ENCODE data around the gene NDN. TPM values are rescaled to one million over a fixed set of nuclear protein-coding genes. Genes with fewer than 3 reads are reported as not detected.
A peak's percentile ranks its signal among the peaks of the same experiment; 100 is the strongest.

The NDN gene
- total and polyA plus RNA-seq, 2 donors (not counting 3 experiments of a cell fraction or from before 2014, with no cell fraction given): 19.2 to 23.1 TPM

DNA sequence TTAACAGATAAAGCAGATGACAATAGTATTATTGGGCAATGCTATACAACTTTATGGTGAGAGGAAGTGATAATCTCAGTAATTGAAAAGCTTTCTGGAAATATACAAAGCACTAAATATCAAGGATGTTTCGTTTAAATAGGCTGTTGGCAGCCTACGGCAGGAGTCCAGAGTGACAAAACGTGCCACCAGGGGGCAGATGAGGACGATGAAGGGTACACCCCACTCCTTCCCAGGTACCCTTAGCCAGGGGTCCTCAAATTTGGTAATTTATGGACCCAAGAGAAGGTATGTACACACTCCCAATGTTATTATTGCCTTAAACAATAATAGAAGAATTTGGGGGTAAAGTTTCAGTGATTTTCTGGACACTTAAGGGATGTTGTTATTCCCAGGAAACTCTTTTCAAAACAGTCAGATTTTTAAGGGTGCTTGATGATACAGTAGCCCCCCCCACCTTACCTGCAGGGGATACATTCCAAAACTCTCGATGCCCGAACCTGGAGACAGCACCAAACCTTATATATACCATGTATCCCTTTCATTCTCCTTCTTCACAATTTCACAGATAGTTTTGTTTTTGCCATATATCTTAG is 38.1 kb downstream of the NDN start:
- H3K4me3 ChIP-seq (replicated peaks in 1 of 3; ENCODE audit: insufficient read depth in 1 of 3, low read depth in 1 of 3, low read length in 3 of 3): no peak overlapping the region
- intact Hi-C loops (cut with micrococcal nuclease): loop anchor here (10.0 kb wide), 3 partner anchors 1306 to 1856 kb away; partner anchors contain the start of genes SNRPN and SNURF
- no peaks in the 10 kb centered on the region for H4K20me1 ChIP-seq (replicated peaks; ENCODE audit: control insufficient read depth, extremely low read depth, insufficient read depth, low read length)
- BruUV-seq (replicated peaks): no TSS peak
- TF ChIP-seq FOS (IDR thresholded peaks at IDR 0.05; ENCODE audit: borderline replicate concordance, insufficient read depth, low read length): no peak
- TF ChIP-seq, protein P1, sequence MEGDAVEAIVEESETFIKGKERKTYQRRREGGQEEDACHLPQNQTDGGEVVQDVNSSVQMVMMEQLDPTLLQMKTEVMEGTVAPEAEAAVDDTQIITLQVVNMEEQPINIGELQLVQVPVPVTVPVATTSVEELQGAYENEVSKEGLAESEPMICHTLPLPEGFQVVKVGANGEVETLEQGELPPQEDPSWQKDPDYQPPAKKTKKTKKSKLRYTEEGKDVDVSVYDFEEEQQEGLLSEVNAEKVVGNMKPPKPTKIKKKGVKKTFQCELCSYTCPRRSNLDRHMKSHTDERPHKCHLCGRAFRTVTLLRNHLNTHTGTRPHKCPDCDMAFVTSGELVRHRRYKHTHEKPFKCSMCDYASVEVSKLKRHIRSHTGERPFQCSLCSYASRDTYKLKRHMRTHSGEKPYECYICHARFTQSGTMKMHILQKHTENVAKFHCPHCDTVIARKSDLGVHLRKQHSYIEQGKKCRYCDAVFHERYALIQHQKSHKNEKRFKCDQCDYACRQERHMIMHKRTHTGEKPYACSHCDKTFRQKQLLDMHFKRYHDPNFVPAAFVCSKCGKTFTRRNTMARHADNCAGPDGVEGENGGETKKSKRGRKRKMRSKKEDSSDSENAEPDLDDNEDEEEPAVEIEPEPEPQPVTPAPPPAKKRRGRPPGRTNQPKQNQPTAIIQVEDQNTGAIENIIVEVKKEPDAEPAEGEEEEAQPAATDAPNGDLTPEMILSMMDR (IDR thresholded peaks at IDR 0.05; ENCODE audit: extremely low read depth in 1 of 2, insufficient read depth in 1 of 2, low read depth in 1 of 2, low read length in 2 of 2): peak; percentile 24 to 35
- no peak overlapping the region for H3K4me2 ChIP-seq (ENCODE audit: insufficient read depth, low read length)
- no peak overlapping the region for H3K27ac ChIP-seq (ENCODE audit: insufficient read depth, low read depth, low read length)
- DNase-seq (ENCODE audit: low read depth, low spot score) (no peak), FAIRE-seq (no peak)
- no peak overlapping the region for H3K9ac ChIP-seq (replicated peaks; ENCODE audit: extremely low read depth, insufficient read depth, low read length)
- H2AFZ ChIP-seq (ENCODE audit: low read depth, low read length): no peak overlapping the region
- no peaks in the 10 kb centered on the region for H3K9me3 ChIP-seq (replicated peaks; ENCODE audit: control insufficient read depth, insufficient read depth, low read length)
- POLR2A ChIA-PET: no interaction called here
- dilution Hi-C loops (cut with MboI; ENCODE audit: extremely low pct_ligation_motif_present, low sequenced_read_pairs): no loop called here
- CTCF ChIA-PET: no interaction called here
- no peaks in the 10 kb centered on the region for H3K9me1 ChIP-seq (replicated peaks; ENCODE audit: control insufficient read depth, extremely low read depth, insufficient read depth, low read length)
- H3K27me3 ChIP-seq (ENCODE audit: control insufficient read depth in 2 of 2, insufficient read depth in 2 of 2, low read length in 2 of 2): peaks cover 3 to 6% of the 10 kb centered on the region in 2 experiments
- no peaks in the 10 kb centered on the region for H3K4me1 ChIP-seq (ENCODE audit: control insufficient read depth, extremely low read depth, insufficient read depth, low read length)
- H3K79me2 ChIP-seq (ENCODE audit: control insufficient read depth, insufficient read depth, low read length): no peaks in the 10 kb centered on the region
- H3K36me3 ChIP-seq (ENCODE audit: control insufficient read depth in 2 of 2, extremely low read depth in 1 of 2, insufficient read depth in 2 of 2, low read length in 2 of 2): no peaks in the 10 kb centered on the region

DNA sequence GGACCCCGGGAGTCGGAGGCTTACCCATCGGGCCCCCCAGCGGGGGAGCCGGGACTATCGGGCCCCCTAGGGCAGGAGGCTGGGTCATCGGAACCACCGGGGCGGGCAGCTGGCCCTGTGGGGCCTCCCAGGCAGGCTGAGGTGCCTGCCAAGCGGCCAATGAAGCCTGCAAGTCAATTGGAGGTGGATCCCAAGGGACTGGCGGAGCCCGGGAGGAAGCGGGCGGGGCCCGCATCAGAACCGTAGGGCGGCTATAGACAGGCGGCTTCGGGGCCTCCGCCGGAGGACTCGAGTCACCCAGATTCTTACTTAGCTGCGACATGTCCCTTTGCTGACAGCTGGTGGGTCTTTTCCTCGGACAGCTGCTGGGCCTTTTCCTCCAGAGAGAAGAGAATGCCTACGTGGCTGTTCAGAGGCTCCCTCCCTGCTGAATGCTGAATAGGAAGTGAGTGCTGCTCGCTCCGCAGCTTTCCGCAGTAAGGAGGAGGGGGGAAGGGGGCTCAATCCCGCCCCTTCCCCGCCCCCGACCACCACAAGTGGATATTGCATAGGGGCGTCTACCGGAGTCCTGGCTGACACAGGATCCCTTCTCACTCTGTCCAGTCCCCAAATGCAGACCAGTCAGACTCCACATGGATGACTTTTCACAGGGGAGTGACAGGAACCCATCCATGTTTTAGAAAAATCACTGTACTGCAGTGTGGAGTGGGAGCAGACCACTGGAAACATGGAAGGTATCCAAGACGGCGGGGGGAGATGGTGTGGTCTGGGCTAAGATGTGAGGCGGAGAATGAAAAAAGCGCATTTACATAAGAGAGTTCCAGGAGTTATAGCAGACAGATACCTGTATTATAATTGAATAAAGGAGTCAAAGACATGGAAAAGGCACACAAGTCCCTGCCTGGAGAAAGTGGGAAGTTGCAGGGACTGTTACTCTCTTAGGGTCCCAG is 39.4 kb downstream of the NDN start, which contains the start of gene MAGEL2:
Gene MAGEL2 (minus strand): TSS at position 447 of the 950 bp plus-strand sequence. CDS start 125 bp downstream, at position 322.
- TF ChIP-seq JUN (IDR thresholded peaks at IDR 0.05; ENCODE audit: borderline replicate concordance, insufficient read depth, insufficient read length, low read depth) (no peak), POLR2A (IDR thresholded peaks at IDR 0.05; ENCODE audit: low read depth, low read length) (no peak), POLR2AphosphoS5 (IDR thresholded peaks at IDR 0.05; ENCODE audit: insufficient read depth, low read depth, low read length) (no peak), MYC (IDR thresholded peaks at IDR 0.05; ENCODE audit: low read depth, low read length) (no peak), GATA2 (IDR thresholded peaks at IDR 0.05; ENCODE audit: insufficient read depth, insufficient read length, low read depth, low read length) (no peak), EZH2 (IDR thresholded peaks at IDR 0.05; ENCODE audit: borderline replicate concordance, low read depth, low read length, severe bottlenecking) (no peak), FOS (IDR thresholded peaks at IDR 0.05; ENCODE audit: borderline replicate concordance, insufficient read depth, low read length) (no peak)
- TF ChIP-seq, protein P2, sequence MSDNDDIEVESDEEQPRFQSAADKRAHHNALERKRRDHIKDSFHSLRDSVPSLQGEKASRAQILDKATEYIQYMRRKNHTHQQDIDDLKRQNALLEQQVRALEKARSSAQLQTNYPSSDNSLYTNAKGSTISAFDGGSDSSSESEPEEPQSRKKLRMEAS (IDR thresholded peaks at IDR 0.05; ENCODE audit: insufficient read depth, insufficient read length): no peak
- TF ChIP-seq, protein P1 (IDR thresholded peaks at IDR 0.05; ENCODE audit: extremely low read depth in 1 of 2, insufficient read depth in 1 of 2, low read depth in 1 of 2, low read length in 2 of 2): no peak

More for the DNA sequence above, 39.4 kb downstream of the NDN start, which contains the start of gene MAGEL2:
- Histone ChIP-seq H3K9me1 (replicated peaks; ENCODE audit: control insufficient read depth, extremely low read depth, insufficient read depth, low read length) (no peaks in the 10 kb centered on the region), H3K27me3 (ENCODE audit: control insufficient read depth in 2 of 2, insufficient read depth in 2 of 2, low read length in 2 of 2) (peaks cover 3 to 6% of the 10 kb centered on the region in 2 experiments), H3K27ac (ENCODE audit: insufficient read depth, low read depth, low read length) (no peak within 1 kb of the TSS), H3K9ac (replicated peaks; ENCODE audit: extremely low read depth, insufficient read depth, low read length) (no peak within 1 kb of the TSS), H3K4me2 (ENCODE audit: insufficient read depth, low read length) (no peak within 1 kb of the TSS), H3K79me2 (ENCODE audit: control insufficient read depth, insufficient read depth, low read length) (no peaks in the 10 kb centered on the region), H3K9me3 (replicated peaks; ENCODE audit: control insufficient read depth, insufficient read depth, low read length) (no peaks in the 10 kb centered on the region), H4K20me1 (replicated peaks; ENCODE audit: control insufficient read depth, extremely low read depth, insufficient read depth, low read length) (no peaks in the 10 kb centered on the region), H3K36me3 (ENCODE audit: control insufficient read depth in 2 of 2, extremely low read depth in 1 of 2, insufficient read depth in 2 of 2, low read length in 2 of 2) (no peaks in the 10 kb centered on the region), H3K4me1 (ENCODE audit: control insufficient read depth, extremely low read depth, insufficient read depth, low read length) (no peaks in the 10 kb centered on the region), H2AFZ (ENCODE audit: low read depth, low read length) (no peak within 1 kb of the TSS), H3K4me3 (replicated peaks in 1 of 3; ENCODE audit: insufficient read depth in 1 of 3, low read depth in 1 of 3, low read length in 3 of 3) (no peak within 1 kb of the TSS)
- DNase-seq (ENCODE audit: low read depth, low spot score): no peak
- BruUV-seq (replicated peaks): no TSS peak
- no peak for FAIRE-seq
- dilution Hi-C loops (cut with MboI; ENCODE audit: extremely low pct_ligation_motif_present, low sequenced_read_pairs) (no loop called here), intact Hi-C loops (cut with micrococcal nuclease) (loop anchor here (10.0 kb wide), 3 partner anchors 1307 to 1857 kb away; partner anchors contain the start of genes SNRPN and SNURF)
- ChIA-PET POLR2A (no interaction called here), CTCF (no interaction called here)

All from endothelial cell of umbilical vein (primary cell).